T47D (cell line): ENCODE results near the gene BLOC1S4.

Experiments
- DNase-seq, 2 experiments: peaks; one replicate each; pipeline versions ENCODE4 v3.0.0 to v3.0.0-alpha.2; 2011 to 2012; ENCODE audit warnings: low read depth in 1 of 2, low spot score in 1 of 2
- JUND ChIP-seq: IDR thresholded peaks from 2 replicates; pipeline ENCODE4 v1.6.1; 2012; ENCODE audit warnings: low read depth
- in situ Hi-C: cut with HindIII; loops from 2 replicates; pipeline ENCODE4 v1.10.0; 2016; ENCODE audit warnings: low sequenced_read_pairs, low pct_unique_long_range_greater_than_20kb

Gene BLOC1S4

GRCh38 chr4:6728320-6729029, 12.5 kb downstream of the BLOC1S4 start:
- DNase-seq = no peak
- TF ChIP-seq JUND = no peak
- in situ Hi-C loops = no loop called here

- DNase-seq = no peak
- in situ Hi-C loops = no loop called here
- no peak for TF ChIP-seq JUND
Observed at GRCh38 chr4:6730603-6731317, 14.8 kb downstream of the BLOC1S4 start.

- in situ Hi-C loops = no loop called here
- TF ChIP-seq JUND = no peak
- no peak for DNase-seq
Observed at GRCh38 chr4:6731318-6731675, 15.3 kb downstream of the BLOC1S4 start.

- TF ChIP-seq JUND = no peak
- no peak for DNase-seq
- in situ Hi-C loops = no loop called here
Observed at GRCh38 chr4:6731780-6732179, 15.8 kb downstream of the BLOC1S4 start.

- no peak for TF ChIP-seq JUND
- in situ Hi-C loops = no loop called here
- peak in 1 of 2 experiments; percentile 67 for DNase-seq
Observed at GRCh38 chr4:6732441-6733357, 16.7 kb downstream of the BLOC1S4 start.

GRCh38 chr4:6733358-6734164, 17.6 kb downstream of the BLOC1S4 start:
- TF ChIP-seq JUND = no peak
- no peak for DNase-seq
- in situ Hi-C loops = no loop called here

GRCh38 chr4:6734165-6734786, 18.3 kb downstream of the BLOC1S4 start:
- DNase-seq = no peak
- in situ Hi-C loops = no loop called here
- TF ChIP-seq JUND = no peak

GRCh38 chr4:6739920-6740319, 23.9 kb downstream of the BLOC1S4 start:
- TF ChIP-seq JUND = no peak
- in situ Hi-C loops = no loop called here
- no peak for DNase-seq

GRCh38 chr4:6740347-6740746, 24.4 kb downstream of the BLOC1S4 start:
- in situ Hi-C loops = no loop called here
- DNase-seq = no peak
- no peak for TF ChIP-seq JUND

GRCh38 chr4:6742507-6742906, 26.5 kb downstream of the BLOC1S4 start:
- TF ChIP-seq JUND = no peak
- in situ Hi-C loops = no loop called here
- no peak for DNase-seq

- in situ Hi-C loops = no loop called here
- TF ChIP-seq JUND = no peak
Observed at GRCh38 chr4:6742989-6743388, 27.0 kb downstream of the BLOC1S4 start.

More at GRCh38 chr4:6742989-6743388, 27.0 kb downstream of the BLOC1S4 start:
- DNase-seq = no peak
